B cell (primary cell): Measurements from ENCODE around the gene ZNF669. TPM values are rescaled to one million over a fixed set of nuclear protein-coding genes. Genes with fewer than 3 reads are reported as not detected.

Experiments used
- ATAC-seq: fragments of 200-7000 bp; cut with Tn5 transposase; one replicate; pipeline ENCODE4 v1.10.0; 2021; ENCODE audit warnings: low read depth, mild to moderate bottlenecking, moderate number of reproducible peaks, moderate library complexity
- CTCF ChIA-PET: fragments of 350-600 bp; sonication (Branson Sonifier 250); formaldehyde crosslinking; loops from one replicate; lab custom pipeline; 2021; ENCODE audit warnings: antibody characterized with exemption, inconsistent platforms; lab: Charles Lee
- POLR2A ChIA-PET: fragments of 350-600 bp; sonication (Branson Sonifier 250); formaldehyde crosslinking; loops from one replicate; lab custom pipeline; 2021; ENCODE audit warnings: antibody characterized with exemption; lab: Charles Lee
- DNase-seq: peaks from one replicate; pipeline ENCODE4 v3.0.0; 2013
- H2AFZ ChIP-seq: 2 replicates; pipeline ENCODE4 v1.6.1; 2012; ENCODE audit warnings: mild to moderate bottlenecking, low read depth, low read length; ENCODE audit not compliant: insufficient read depth, poor library complexity, severe bottlenecking
- H3K27ac ChIP-seq, 2 donors: 1 replicate in 1 of 2; 2 replicates in 1 of 2; pipeline ENCODE4 v1.5.1; 2012 to 2013; ENCODE audit warnings: low read length in 2 of 2, mild to moderate bottlenecking in 2 of 2, moderate library complexity in 1 of 2
- H3K27me3 ChIP-seq, 4 experiments: fragments of 200-600 bp in 1 of 4; sonication (generic) in 1 of 4; replicated peaks in 1 of 4; 1 replicate in 2 of 4; 2 replicates in 2 of 4; pipeline versions ENCODE4 v1.6.1 to v1.7.0; 2013 to 2016; ENCODE audit warnings: low read length in 3 of 4, mild to moderate bottlenecking in 2 of 4, mixed read lengths in 1 of 4, moderate library complexity in 1 of 4; ENCODE audit not compliant: insufficient read depth in 4 of 4, control insufficient read depth in 3 of 4; ENCODE audit errors: control extremely low read depth in 1 of 4
- H3K36me3 ChIP-seq, 2 experiments: replicated peaks in 1 of 2; 1 replicate in 1 of 2; 2 replicates in 1 of 2; pipeline versions ENCODE4 v1.6.1 to v1.7.1; 2013; ENCODE audit warnings: low read length in 1 of 2; ENCODE audit not compliant: insufficient read depth in 2 of 2, control insufficient read depth in 1 of 2; ENCODE audit errors: control extremely low read depth in 1 of 2, extremely low read depth in 1 of 2
- H3K4me1 ChIP-seq, 2 donors: fragments of 200-600 bp in 1 of 2; sonication (generic) in 1 of 2; 1 replicate in 1 of 2; 2 replicates in 1 of 2; pipeline versions ENCODE4 v1.5.1 to v1.6.1; 2013 to 2017; ENCODE audit warnings: low read length in 2 of 2; ENCODE audit not compliant: control insufficient read depth in 2 of 2, insufficient read depth in 2 of 2
- H3K4me2 ChIP-seq: replicated peaks from 2 replicates; pipeline ENCODE3; 2012; ENCODE audit warnings: mild to moderate bottlenecking, low read depth, low read length; ENCODE audit not compliant: poor library complexity, severe bottlenecking
- H3K4me3 ChIP-seq, 5 experiments: fragments of 200-600 bp in 1 of 5; sonication (generic) in 1 of 5; 1 replicate in 3 of 5; 2 replicates in 2 of 5; pipeline versions ENCODE4 v1.5.1 to v1.7.0; 2011 to 2016; ENCODE audit warnings: low read length in 4 of 5, mild to moderate bottlenecking in 4 of 5, low read depth in 2 of 5, control low read depth in 1 of 5, moderate library complexity in 1 of 5; ENCODE audit not compliant: insufficient read depth in 1 of 5; ENCODE audit errors: control extremely low read depth in 1 of 5, extremely low read depth in 1 of 5
- H3K79me2 ChIP-seq: fragments of 200-600 bp; sonication (generic); one replicate; pipeline ENCODE4 v1.6.0; 2016; ENCODE audit warnings: low read length; ENCODE audit not compliant: control insufficient read depth, insufficient read depth
- H3K9ac ChIP-seq: fragments of 200-600 bp; sonication (generic); 2 replicates; pipeline ENCODE4 v1.6.1; 2017; ENCODE audit warnings: mild to moderate bottlenecking, low read length, moderate library complexity
- H3K9me3 ChIP-seq, 3 donors: one replicate each; pipeline versions ENCODE4 v1.6.1 to v1.7.1; 2013; ENCODE audit warnings: low read length in 2 of 3; ENCODE audit not compliant: control insufficient read depth in 2 of 3, insufficient read depth in 1 of 3; ENCODE audit errors: control extremely low read depth in 1 of 3
- H4K20me1 ChIP-seq: 2 replicates; pipeline ENCODE4 v1.6.0; 2012; ENCODE audit warnings: mild to moderate bottlenecking, low read length; ENCODE audit not compliant: insufficient read depth, control insufficient read depth, poor library complexity, severe bottlenecking
- H3K27ac Mint-ChIP-seq: one replicate; pipeline ENCODE4 v1.8.0; 2021; ENCODE audit warnings: mixed read lengths
- H3K27me3 Mint-ChIP-seq: one replicate; pipeline ENCODE4 v1.8.0; 2021; ENCODE audit warnings: mixed read lengths
- H3K4me1 Mint-ChIP-seq: one replicate; pipeline ENCODE4 v1.8.0; 2021; ENCODE audit warnings: mixed read lengths
- H3K4me3 Mint-ChIP-seq: one replicate; pipeline ENCODE4 v1.8.0; 2021; ENCODE audit warnings: mixed read lengths
- H3K9me3 Mint-ChIP-seq: one replicate; pipeline ENCODE4 v1.8.0; 2022; ENCODE audit warnings: mixed read lengths; ENCODE audit not compliant: insufficient read depth
- EZH2 ChIP-seq: IDR thresholded peaks from 2 replicates; pipeline ENCODE4 v1.6.1; 2012; ENCODE audit warnings: borderline replicate concordance, low read depth, mild to moderate bottlenecking, moderate library complexity, low read length; ENCODE audit not compliant: insufficient read depth, poor library complexity, severe bottlenecking
- WGBS: methylation state at CpG from one replicate; pipeline ENCODE4 v1.1.5; 2013; ENCODE audit warnings: missing lambda C conversion rate; ENCODE audit not compliant: insufficient coverage; 5-methylcytosine and 5-hydroxymethylcytosine counted together
- intact Hi-C: fragments of 100-400 bp; cut with micrococcal nuclease; formaldehyde crosslinking; loops from one replicate; pipeline ENCODE4 v1.10.0; 2022
- polyA plus RNA-seq: library from polyadenylated mRNA; depleted of rRNA; stranded (reverse); fragments of >200 nt; gene quantifications from 2 replicates; pipeline ENCODE4 v1.2.3, GENCODE V29; 2012
- total RNA-seq, 2 donors: library from RNA; stranded (reverse); fragments of 120-200 nt in 1 of 2; gene quantifications; 1 replicate in 1 of 2; 2 replicates in 1 of 2; pipeline versions ENCODE4 v1.2.3 to v1.2.4, GENCODE V29; 2013 to 2022
- TF ChIP-seq, protein P1 (sequence below): fragments of 200-600 bp; IDR thresholded peaks from one replicate; pipeline ENCODE4 v1.8.0; 2022; ENCODE audit warnings: antibody characterized with exemption, mild to moderate bottlenecking

Gene ZNF669
- total and polyA plus RNA-seq, 2 donors (not counting 1 experiment from before 2014, with no cell fraction given): 16.3 to 20.8 TPM

DNA sequence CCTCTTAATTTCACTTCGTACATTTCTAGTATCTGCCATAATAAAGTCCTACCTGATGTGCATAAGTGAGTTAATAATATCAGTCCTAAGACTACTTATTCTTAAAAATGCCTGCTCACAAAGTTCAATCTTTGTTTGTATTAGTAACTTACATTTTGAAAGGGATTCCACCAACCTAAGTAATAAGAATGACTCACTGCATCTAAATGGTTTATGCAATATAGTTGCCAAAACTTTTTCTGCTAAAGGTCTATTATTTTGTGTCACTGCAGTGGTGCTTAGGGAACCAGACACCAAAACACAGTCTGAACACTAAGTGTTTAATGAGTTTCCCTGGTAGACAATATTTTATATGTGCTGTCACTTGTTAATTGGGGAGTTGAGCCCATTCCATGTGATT, 1.8 kb downstream of the ZNF669 start:
- peaks cover 19% of the 10 kb centered on the region for H3K4me1 Mint-ChIP-seq
- Histone ChIP-seq H3K9me3 (peaks cover 17 to 35% (median 29%) of the 10 kb centered on the region in 3 donors), H4K20me1 (no peaks in the 10 kb centered on the region), H3K79me2 (peaks cover 17% of the 10 kb centered on the region), H3K36me3 (peaks cover 15 to 30% of the 10 kb centered on the region in 2 experiments), H3K27me3 (peaks cover 0 to 7% (median 1%) of the 10 kb centered on the region in 4 experiments), H3K9ac (no peak overlapping the region), H3K4me3 (no peak overlapping the region), H3K27ac (no peak overlapping the region), H2AFZ (no peak overlapping the region), H3K4me1 (peaks cover 6 to 17% of the 10 kb centered on the region in 2 donors), H3K4me2 (no peak overlapping the region)
- no peak overlapping the region for H3K27ac Mint-ChIP-seq
- ChIA-PET POLR2A (no interaction called here), CTCF (no interaction called here)
- DNase-seq (no peak), ATAC-seq (no peak)
- intact Hi-C loops: loop anchor here (10.0 kb wide), 1 partner anchor 62 kb away; no protein-coding TSS in a partner anchor
- H3K4me3 Mint-ChIP-seq: peak overlapping the region; percentile 53
- no CpG with 5 or more reads among the region's 1 CpG for WGBS
- no peak for TF ChIP-seq EZH2
- TF ChIP-seq, protein P1, sequence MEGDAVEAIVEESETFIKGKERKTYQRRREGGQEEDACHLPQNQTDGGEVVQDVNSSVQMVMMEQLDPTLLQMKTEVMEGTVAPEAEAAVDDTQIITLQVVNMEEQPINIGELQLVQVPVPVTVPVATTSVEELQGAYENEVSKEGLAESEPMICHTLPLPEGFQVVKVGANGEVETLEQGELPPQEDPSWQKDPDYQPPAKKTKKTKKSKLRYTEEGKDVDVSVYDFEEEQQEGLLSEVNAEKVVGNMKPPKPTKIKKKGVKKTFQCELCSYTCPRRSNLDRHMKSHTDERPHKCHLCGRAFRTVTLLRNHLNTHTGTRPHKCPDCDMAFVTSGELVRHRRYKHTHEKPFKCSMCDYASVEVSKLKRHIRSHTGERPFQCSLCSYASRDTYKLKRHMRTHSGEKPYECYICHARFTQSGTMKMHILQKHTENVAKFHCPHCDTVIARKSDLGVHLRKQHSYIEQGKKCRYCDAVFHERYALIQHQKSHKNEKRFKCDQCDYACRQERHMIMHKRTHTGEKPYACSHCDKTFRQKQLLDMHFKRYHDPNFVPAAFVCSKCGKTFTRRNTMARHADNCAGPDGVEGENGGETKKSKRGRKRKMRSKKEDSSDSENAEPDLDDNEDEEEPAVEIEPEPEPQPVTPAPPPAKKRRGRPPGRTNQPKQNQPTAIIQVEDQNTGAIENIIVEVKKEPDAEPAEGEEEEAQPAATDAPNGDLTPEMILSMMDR: no peak
- H3K9me3 Mint-ChIP-seq: peaks cover 29% of the 10 kb centered on the region
- peaks cover 7% of the 10 kb centered on the region for H3K27me3 Mint-ChIP-seq

DNA sequence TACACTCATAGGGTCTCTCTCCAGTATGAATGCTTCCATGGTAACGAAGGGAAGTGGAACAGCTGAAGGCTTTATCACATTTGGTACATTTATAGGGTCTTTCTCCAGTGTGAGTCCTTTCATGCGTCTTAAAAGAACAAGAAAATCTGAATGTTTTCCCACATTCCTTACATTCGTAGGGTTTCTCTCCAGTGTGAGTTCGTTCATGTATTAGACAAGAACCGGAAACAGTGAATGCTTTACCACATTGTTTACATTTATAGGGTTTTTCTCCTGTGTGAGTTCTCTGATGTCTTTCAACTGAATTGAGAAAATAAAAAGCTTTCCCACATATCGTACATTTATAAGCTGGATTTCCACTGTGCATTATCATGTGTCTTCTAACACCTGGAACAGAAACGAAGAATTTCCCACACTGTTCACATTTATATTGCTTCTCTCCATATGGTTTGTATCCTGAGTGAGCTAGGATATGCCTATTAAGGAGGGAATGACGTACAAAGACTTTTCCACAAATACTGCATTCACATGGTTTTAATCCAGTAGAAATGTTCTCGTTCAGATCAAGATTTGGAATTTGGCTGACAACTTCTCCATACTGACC, 3.4 kb downstream of the ZNF669 start:
- WGBS: no CpG with 5 or more reads among the region's 9 CpGs
- H3K27me3 ChIP-seq: peaks cover 0 to under 1% (median 0%) of the 10 kb centered on the region in 4 experiments
- no peak overlapping the region for H3K4me3 Mint-ChIP-seq
- peaks cover 19% of the 10 kb centered on the region for H3K4me1 Mint-ChIP-seq
- peaks cover 17% of the 10 kb centered on the region for H3K79me2 ChIP-seq
- peaks cover 17 to 46% (median 38%) of the 10 kb centered on the region in 3 donors for H3K9me3 ChIP-seq
- H3K9me3 Mint-ChIP-seq: peaks cover 40% of the 10 kb centered on the region
- H2AFZ ChIP-seq: no peak overlapping the region
- intact Hi-C loops: loop anchor here (10.0 kb wide), 1 partner anchor 64 kb away; no protein-coding TSS in a partner anchor
- no peak overlapping the region for H3K4me2 ChIP-seq
- CTCF ChIA-PET: no interaction called here
- POLR2A ChIA-PET: no interaction called here
- H3K27ac Mint-ChIP-seq: no peak overlapping the region
- no peak overlapping the region for H3K4me3 ChIP-seq
- ATAC-seq: no peak
- no peak for DNase-seq
- H3K27me3 Mint-ChIP-seq: no peaks in the 10 kb centered on the region
- peaks cover 6 to 17% of the 10 kb centered on the region in 2 donors for H3K4me1 ChIP-seq
- H3K27ac ChIP-seq: no peak overlapping the region
- H3K9ac ChIP-seq: no peak overlapping the region
- no peaks in the 10 kb centered on the region for H4K20me1 ChIP-seq
- peaks cover 15 to 38% of the 10 kb centered on the region in 2 experiments for H3K36me3 ChIP-seq
- no peak for TF ChIP-seq EZH2
- TF ChIP-seq, protein P1: no peak
